HEK293 (cell line): ENCODE results near the gene CEP120.
A peak's percentile ranks its signal among the peaks of the same experiment; 100 is the strongest.
"Not testable (repeated sequence)": the region's sequence is repeated elsewhere in the genome, so short reads cannot be mapped to it uniquely, and the experiment has no call there.

Source experiments
- CTCF ChIA-PET: fragments of 350-600 bp; formaldehyde crosslinking; extraction: SDS; loops from one replicate; lab custom pipeline; 2021; ENCODE audit warnings: antibody characterized with exemption; lab: Yijun Ruan, JAX
- POLR2A ChIA-PET: fragments of 300-600 bp; formaldehyde crosslinking; extraction: SDS; loops from one replicate; lab custom pipeline; 2020; ENCODE audit warnings: antibody characterized with exemption, inconsistent platforms; lab: Yijun Ruan, JAX
- H3K27ac ChIP-seq: fragments of 200-500 bp; sonication (Bioruptor generic); 2 replicates; pipeline ENCODE4 v1.5.1; 2014; ENCODE audit warnings: low read depth, low read length, control low read depth, inconsistent platforms; ENCODE audit errors: extremely low read depth
- H3K36me3 ChIP-seq, 2 experiments: fragments of 200-500 bp in 1 of 2; sonication (Bioruptor generic) in 1 of 2; 1 replicate in 1 of 2; 2 replicates in 1 of 2; pipeline ENCODE4 v1.5.1; 2014 to 2017; ENCODE audit warnings: inconsistent platforms in 2 of 2, low read length in 2 of 2; ENCODE audit not compliant: control insufficient read depth in 2 of 2, insufficient read depth in 1 of 2
- H3K4me1 ChIP-seq: fragments of 200-500 bp; sonication (Bioruptor generic); 2 replicates; pipeline ENCODE4 v1.5.1; 2014; ENCODE audit warnings: mild to moderate bottlenecking, low read length, inconsistent platforms; ENCODE audit not compliant: control insufficient read depth, insufficient read depth
- H3K4me3 ChIP-seq: 2 replicates; pipeline ENCODE4 v1.5.1; 2011; ENCODE audit warnings: low read depth, mild to moderate bottlenecking, control low read depth, low read length, moderate library complexity
- H3K9me3 ChIP-seq: fragments of 200-500 bp; sonication (Bioruptor generic); 2 replicates; pipeline ENCODE4 v1.5.1; 2014; ENCODE audit warnings: low read depth, low read length, inconsistent platforms; ENCODE audit not compliant: control insufficient read depth, insufficient read depth
- BCL11A ChIP-seq: fragments of 450-650 bp; formaldehyde crosslinking; IDR thresholded peaks from 2 replicates; pipeline ENCODE4 v1.5.1; 2016; ENCODE audit warnings: low read depth, missing biosample characterization, missing genetic modification characterization
- OSR2 ChIP-seq: fragments of 450-650 bp; formaldehyde crosslinking; IDR thresholded peaks from 2 replicates; pipeline ENCODE4 v1.5.1; 2016; ENCODE audit warnings: missing biosample characterization, missing genetic modification characterization
- PRDM1 ChIP-seq: fragments of 450-650 bp; formaldehyde crosslinking; IDR thresholded peaks from 2 replicates; pipeline ENCODE4; 2016; ENCODE audit warnings: missing biosample characterization, missing genetic modification characterization
- SP7 ChIP-seq: fragments of 450-650 bp; formaldehyde crosslinking; IDR thresholded peaks from 2 replicates; pipeline ENCODE4 v1.5.1; 2016; ENCODE audit warnings: missing biosample characterization, missing genetic modification characterization
- WT1 ChIP-seq: fragments of 450-650 bp; formaldehyde crosslinking; IDR thresholded peaks from 2 replicates; pipeline ENCODE4 v1.5.1; 2016; ENCODE audit warnings: missing biosample characterization, missing genetic modification characterization
- ZBTB17 ChIP-seq: fragments of 450-650 bp; formaldehyde crosslinking; IDR thresholded peaks from 2 replicates; pipeline ENCODE4 v1.5.1; 2016; ENCODE audit warnings: missing biosample characterization, missing genetic modification characterization
- ZBTB21 ChIP-seq: fragments of 450-650 bp; formaldehyde crosslinking; IDR thresholded peaks from 2 replicates; pipeline ENCODE4 v1.5.1; 2017; ENCODE audit warnings: missing biosample characterization, missing genetic modification characterization
- ZNF146 ChIP-seq: fragments of 450-650 bp; formaldehyde crosslinking; IDR thresholded peaks from 2 replicates; pipeline ENCODE4 v1.5.1; 2016; ENCODE audit warnings: missing biosample characterization, missing genetic modification characterization
- ZNF18 ChIP-seq: fragments of 450-650 bp; formaldehyde crosslinking; IDR thresholded peaks from 2 replicates; pipeline ENCODE4 v1.5.1; 2016; ENCODE audit warnings: missing biosample characterization, missing genetic modification characterization
- ZNF518A ChIP-seq: fragments of 450-650 bp; formaldehyde crosslinking; conservative IDR thresholded peaks from 2 replicates; pipeline ENCODE4 v1.5.1; 2016; ENCODE audit warnings: low read depth, missing biosample characterization, missing genetic modification characterization
- ZNF629 ChIP-seq: fragments of 450-650 bp; formaldehyde crosslinking; IDR thresholded peaks from 2 replicates; pipeline ENCODE4 v1.5.1; 2017; ENCODE audit warnings: missing biosample characterization, missing genetic modification characterization
- ZNF843 ChIP-seq: fragments of 450-650 bp; formaldehyde crosslinking; IDR thresholded peaks from 2 replicates; pipeline ENCODE4 v1.5.1; 2016; ENCODE audit warnings: missing biosample characterization, missing genetic modification characterization
- TF ChIP-seq, protein P1 (sequence below): fragments of 450-650 bp; formaldehyde crosslinking; IDR thresholded peaks from 2 replicates; pipeline ENCODE4 v1.5.1; 2016; ENCODE audit warnings: missing biosample characterization, missing genetic modification characterization
- TF ChIP-seq, protein P2 (sequence below): IDR thresholded peaks from 2 replicates; pipeline ENCODE4 v1.6.1; 2011; ENCODE audit warnings: mild to moderate bottlenecking, low read depth, low read length, borderline replicate concordance

Gene CEP120

DNA sequence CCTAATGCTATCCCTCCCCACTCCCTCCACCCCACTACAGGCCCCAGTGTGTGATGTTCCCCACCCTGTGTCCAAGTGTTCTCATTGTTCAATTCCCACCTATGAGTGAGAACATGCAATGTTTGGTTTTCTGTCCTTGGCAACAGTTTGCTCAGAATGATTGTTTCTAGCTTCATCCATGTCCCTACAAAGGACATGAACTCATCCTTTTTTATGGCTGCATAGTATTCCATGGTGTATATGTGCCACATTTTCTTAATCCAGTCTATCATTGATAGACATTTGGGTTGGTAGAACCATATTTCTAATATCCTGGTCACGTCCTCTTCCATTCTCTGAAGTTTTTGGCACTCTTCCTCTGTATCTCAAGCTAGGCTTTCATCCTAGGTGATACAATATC is 43.6 kb upstream of the CEP120 start:
- H3K36me3 ChIP-seq, H3K9me3 ChIP-seq, POLR2A ChIA-PET, H3K4me3 ChIP-seq, H3K4me1 ChIP-seq: not testable (repeated sequence)
- CTCF ChIA-PET = interaction anchor here (0.7 kb wide), 1 partner anchor 144 kb away, joined by 3 read pairs; no protein-coding TSS in a partner anchor
- peak; percentile 79 for TF ChIP-seq ZNF146 (tag by site-specific recombination)
- TF ChIP-seq, protein P1, sequence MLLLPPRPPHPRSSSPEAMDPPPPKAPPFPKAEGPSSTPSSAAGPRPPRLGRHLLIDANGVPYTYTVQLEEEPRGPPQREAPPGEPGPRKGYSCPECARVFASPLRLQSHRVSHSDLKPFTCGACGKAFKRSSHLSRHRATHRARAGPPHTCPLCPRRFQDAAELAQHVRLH (tag by site-specific recombination) = 0 out of 2 replicates have a peak, but pooled peaks have one; percentile 33
- TF ChIP-seq, all 188 proteins: peak for 2; not testable (repeated sequence) for 186
- not testable (repeated sequence) for H3K27ac ChIP-seq

DNA sequence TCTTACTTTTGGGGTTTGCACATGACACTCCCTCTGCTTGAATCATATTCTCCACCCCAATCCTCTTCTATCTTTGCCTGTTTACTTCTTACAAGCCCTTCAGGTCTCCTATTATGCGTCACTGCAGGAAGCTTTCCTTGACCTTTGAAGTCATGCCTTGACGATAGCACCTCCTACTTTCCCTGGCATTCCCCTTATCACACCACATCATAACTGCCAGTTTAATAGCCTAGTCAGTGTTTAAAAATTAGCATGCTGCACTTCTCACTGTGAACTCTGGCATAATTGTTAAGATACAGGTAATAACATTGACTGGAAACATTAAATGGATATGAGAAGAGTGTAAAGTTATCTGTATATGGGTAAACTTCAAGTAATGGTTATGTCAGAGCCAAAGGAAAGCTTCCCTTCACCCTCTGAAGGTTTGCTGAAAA is 37.1 kb upstream of the CEP120 start:
- no peaks in the 10 kb centered on the region for H3K36me3 ChIP-seq
- ChIA-PET POLR2A (no interaction called here), CTCF (interaction anchor here (0.6 to 0.7 kb wide), 2 partner anchors 43 to 150 kb away, joined by 3 to 7 read pairs; no protein-coding TSS in a partner anchor)
- no peaks in the 10 kb centered on the region for H3K9me3 ChIP-seq
- peak; percentile 64 for TF ChIP-seq ZBTB17 (tag by site-specific recombination)
- peak; percentile 77 for TF ChIP-seq PRDM1 (tag by site-specific recombination)
- TF ChIP-seq ZNF629 = peak; percentile 93
- TF ChIP-seq ZNF843 (tag by site-specific recombination) = peak; percentile 28; the same call in 1 of the 2 replicates
- peak; percentile 82 for TF ChIP-seq SP7 (tag by site-specific recombination)
- 0 out of 2 replicates have a peak, but pooled peaks have one; percentile 50 for TF ChIP-seq ZNF18 (tag by site-specific recombination)
- 0 out of 2 replicates have a peak, but pooled peaks have one; percentile 13 for TF ChIP-seq WT1 (tag by site-specific recombination)
- TF ChIP-seq ZNF518A (tag by site-specific recombination) = no peak
- TF ChIP-seq BCL11A (tag by site-specific recombination) = no peak
- peak; percentile 71 for TF ChIP-seq OSR2 (tag by site-specific recombination)
- peak; percentile 86 for TF ChIP-seq ZBTB21 (tag by site-specific recombination)
- TF ChIP-seq, protein P2, sequence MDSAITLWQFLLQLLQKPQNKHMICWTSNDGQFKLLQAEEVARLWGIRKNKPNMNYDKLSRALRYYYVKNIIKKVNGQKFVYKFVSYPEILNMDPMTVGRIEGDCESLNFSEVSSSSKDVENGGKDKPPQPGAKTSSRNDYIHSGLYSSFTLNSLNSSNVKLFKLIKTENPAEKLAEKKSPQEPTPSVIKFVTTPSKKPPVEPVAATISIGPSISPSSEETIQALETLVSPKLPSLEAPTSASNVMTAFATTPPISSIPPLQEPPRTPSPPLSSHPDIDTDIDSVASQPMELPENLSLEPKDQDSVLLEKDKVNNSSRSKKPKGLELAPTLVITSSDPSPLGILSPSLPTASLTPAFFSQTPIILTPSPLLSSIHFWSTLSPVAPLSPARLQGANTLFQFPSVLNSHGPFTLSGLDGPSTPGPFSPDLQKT = no peak
- H3K4me3 ChIP-seq = no peak overlapping the region
- 0 out of 2 replicates have a peak, but pooled peaks cover 4% of the 10 kb centered on the region for H3K4me1 ChIP-seq
- H3K27ac ChIP-seq = no peak overlapping the region
